TTC549 (cell line): ENCODE results near the gene PTPRN2.
"Not testable (repeated sequence)": the region's sequence is repeated elsewhere in the genome, so short reads cannot be mapped to it uniquely, and the experiment has no call there.

Experiments
- FAIRE-seq: peaks from 2 replicates; lab custom pipeline; 2012; peaks lifted over from hg19 to GRCh38; lab: Jason Lieb, UNC

PTPRN2 gene

DNA sequence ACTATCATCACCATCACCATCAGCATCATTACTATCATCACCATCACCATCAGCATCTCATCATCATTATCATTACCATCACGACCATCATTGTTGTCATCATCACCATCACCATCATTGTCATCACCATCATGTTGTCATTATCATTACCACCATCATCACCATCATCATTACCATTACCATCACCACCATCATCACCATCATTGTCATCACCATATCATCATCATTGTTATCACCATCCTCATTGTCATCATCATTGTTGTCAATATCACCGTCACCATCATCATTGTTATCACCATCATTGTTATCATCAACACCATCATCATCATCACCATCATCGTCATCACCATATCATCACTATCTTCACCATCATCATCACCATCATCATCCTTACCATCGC is 124.3 kb downstream of the PTPRN2 start:
- FAIRE-seq, result no peak

DNA sequence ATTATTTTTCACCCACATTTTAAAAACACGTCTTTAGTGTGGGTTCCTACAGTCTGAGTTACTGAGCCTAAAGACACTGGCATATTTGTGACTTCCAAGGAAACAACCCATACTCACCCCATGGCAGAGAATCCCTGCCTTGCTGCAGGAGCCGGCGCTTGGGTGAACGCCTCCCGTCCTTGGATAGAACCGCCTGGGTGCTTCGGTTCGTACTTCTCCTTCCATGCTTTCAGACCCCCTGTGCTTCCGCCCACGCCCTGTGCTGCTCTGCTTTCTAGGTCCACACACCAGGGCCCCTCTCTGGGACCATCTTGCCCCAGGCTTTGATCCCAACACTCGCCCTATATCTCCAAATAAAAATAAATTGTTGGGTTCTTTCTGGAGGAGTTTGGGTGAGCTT is 125.8 kb downstream of the PTPRN2 start:
- no peak for FAIRE-seq

DNA sequence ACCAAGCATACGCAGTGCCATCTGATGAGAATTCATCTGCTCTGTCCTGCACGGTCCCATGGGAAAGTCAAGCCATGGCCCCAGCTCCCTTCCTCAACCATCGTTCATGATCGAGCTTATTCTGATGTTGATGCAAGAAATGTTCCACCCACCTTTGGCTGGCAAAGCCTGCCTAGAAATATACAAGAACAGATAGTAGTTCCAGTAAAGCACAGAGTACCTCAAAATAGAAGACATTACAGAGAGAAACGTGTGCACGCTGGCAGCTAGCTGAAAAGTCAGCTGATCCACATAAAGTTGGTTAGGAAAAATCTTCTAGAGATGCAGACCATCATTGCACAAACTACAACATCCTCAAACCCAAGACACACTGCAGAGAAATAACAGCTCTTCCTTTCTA is 127.0 kb downstream of the PTPRN2 start:
- no peak for FAIRE-seq

DNA sequence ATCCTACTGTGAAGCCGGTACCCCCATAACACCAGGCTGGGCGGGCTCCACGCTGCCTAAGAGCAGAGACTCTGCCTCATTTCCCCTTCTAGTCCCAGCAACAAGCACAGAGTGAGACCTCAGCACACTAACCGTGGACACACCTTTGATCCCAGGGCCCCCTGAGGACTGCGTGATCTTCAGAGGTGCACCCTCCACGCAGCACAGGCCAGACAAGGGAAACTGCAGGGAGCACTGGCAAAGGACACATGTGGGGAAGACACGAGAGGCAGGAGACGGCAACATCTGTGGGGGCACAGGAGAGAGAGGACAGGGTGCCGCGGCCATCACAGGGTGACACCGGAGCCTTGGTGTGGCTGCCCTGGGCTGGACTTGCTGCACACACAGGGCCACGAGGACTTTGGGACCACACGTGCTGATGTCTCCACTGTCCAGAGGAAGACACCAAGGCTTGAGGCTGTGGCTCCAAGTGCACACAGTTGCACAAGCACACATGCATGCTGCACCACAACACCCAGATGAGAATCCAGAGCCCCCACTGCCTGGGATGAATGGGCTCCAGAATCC is 128.8 kb downstream of the PTPRN2 start:
- FAIRE-seq, result no peak

DNA sequence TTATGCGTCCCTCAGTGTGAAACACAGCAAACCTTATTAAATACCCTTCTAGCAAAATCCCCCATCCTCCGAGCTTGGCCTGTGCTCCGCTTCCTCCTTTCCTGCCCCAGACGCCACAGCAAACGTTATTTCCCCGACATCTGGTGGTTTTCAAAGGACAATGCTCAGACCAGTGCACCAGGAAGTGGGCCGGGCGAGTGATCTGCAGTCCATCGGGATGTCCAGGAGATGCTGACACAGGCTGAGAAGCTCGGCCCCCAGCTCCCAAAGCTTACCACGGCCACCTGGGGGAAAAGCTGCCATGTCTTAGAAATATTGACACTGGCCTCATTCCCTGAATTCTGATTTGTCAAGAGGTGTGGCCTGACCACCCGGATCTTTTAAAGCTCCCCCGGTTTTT is 129.5 kb downstream of the PTPRN2 start:
- no peak for FAIRE-seq

DNA sequence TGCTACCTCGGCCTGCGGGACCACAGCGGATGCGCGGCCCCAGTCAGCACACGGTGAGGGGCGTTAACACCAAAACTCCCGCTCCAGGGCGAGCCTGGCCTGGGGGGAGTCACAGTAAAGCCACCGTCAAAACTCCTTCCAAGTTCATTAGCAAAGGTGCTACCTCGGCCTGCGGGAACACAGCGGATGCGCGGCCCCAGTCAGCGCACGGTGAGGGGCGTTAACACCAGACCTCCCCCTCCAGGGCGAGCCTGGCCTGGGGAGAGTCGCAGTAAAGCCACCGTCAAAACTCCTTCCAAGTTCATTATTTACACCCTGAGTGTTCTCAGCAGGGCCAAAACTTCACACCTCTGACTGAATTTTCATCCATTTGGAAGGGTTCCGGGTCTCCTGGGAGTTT is 130.0 kb downstream of the PTPRN2 start:
- FAIRE-seq, result not testable (repeated sequence)

DNA sequence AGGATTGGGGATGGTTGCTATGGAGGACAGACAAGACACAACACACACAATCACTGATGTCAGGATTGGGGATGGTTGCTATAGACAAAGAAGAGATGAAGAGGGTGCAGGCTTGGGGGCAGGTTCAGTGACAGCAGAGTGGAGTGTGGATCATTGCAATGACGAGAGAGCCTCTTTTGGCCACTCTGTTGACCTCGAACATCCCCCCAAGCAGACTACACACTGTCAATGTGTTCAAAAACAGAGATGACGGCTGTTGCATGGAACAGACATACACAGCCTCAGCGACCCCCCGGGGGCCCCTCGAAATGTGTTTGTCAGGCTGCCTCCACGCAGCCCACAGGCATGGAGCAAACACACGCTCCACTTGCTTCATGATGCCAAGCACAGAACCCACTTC is 133.0 kb downstream of the PTPRN2 start:
- FAIRE-seq, result no peak

DNA sequence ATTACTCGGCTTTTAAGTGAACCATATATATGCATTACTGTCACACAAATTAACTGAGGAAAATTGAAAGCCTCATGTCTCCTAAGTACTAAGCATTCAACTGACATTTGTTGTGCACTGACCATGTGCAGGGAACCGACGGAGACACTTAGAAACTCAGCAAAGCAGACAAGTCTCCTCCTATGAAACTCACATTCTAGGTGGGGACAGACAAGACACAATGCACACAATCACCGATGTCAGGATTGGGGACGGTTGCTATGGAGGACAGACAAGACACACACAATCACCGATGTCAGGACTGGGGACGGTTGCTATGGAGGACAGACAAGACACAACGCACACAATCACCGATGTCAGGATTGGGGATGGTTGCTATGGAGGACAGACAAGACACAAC is 134.0 kb downstream of the PTPRN2 start:
- no peak for FAIRE-seq

DNA sequence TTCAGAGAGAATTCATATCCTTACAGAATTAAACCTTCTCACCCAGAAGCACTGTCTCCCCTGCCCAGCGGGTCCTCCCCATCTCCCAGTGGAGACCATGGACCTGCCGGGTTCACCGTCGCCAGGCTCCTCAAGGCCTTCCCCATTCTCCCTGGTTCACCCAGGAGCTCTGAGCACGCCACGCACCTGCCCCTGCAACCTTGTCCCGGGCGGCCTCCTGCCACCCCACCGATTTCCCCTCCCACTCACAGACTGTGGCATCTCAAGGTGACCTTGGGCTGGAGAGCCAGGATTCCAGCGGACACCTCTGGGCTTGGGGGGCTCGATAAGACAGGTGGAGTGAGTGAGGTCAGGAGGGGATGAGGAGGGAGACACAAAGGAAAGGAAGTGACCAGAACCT is 135.3 kb downstream of the PTPRN2 start:
- FAIRE-seq, result no peak

DNA sequence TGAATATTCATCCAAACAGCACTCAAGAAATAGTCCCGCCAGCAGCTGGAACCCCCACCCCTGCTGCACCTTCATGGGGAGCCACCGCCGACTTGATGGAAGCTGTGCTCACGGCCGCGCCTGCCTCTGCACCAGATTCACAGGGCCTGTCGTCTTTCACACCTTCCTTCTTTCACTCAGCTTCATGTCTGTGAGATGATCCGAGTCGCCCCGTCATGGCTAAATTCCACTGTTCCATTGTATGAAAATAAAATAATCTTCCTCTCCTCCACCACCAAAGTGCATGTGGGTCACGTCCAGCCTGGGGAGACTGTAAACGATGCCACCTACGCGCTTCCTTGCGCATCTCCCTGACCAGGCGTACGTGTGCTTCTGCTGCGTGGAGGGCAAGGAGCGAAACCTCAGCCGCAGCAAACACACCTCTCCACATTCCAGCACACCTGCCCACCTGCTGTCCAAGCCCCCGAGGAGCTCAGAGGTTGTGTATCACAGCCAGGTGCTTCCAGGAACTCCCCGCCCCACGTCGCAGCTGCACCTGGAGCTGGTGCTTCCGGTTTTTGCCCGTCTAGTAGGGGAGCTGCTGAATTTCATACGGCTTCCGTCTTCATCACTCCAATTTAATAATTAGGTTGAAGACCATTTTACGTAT is 137.0 kb downstream of the PTPRN2 start:
- FAIRE-seq, result no peak

DNA sequence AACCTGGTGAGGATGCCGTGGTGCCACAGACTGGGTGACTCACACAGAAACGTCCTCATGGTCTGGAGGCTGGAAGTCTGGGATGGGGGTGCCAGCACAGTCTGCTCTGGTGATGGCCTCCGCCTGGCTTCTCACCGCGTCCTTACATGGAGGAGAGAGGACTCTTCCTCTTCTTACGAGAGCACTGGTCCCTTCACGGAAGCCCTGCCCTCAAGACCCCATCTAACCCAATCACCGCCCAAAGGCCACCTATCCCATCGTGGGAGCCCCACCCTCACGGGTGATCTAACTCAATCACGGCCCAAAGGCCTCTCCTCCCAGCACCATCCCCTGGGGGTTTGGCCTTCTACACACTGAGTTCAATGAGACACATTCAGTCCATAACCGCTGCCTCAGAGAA is 137.7 kb downstream of the PTPRN2 start:
- FAIRE-seq, result no peak

DNA sequence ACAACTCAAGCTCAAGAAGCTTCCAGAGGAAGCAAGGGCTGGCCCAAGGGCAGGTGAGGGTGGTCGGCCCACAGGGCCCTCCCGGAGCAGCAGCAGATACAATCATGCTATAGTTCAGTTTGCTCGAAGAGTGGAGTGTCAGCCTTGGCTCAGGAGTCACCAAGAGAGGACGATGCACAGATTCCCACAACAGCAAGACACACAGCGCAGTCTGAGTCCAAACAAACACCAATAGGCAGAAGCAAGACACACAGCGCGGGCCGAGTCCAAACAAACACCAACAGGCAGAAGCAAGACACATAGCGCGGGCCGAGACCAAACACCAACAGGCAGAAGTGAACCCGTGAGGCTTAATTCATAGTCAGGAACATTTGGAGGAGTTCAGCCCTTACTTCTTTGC is 138.4 kb downstream of the PTPRN2 start:
- FAIRE-seq, result no peak

DNA sequence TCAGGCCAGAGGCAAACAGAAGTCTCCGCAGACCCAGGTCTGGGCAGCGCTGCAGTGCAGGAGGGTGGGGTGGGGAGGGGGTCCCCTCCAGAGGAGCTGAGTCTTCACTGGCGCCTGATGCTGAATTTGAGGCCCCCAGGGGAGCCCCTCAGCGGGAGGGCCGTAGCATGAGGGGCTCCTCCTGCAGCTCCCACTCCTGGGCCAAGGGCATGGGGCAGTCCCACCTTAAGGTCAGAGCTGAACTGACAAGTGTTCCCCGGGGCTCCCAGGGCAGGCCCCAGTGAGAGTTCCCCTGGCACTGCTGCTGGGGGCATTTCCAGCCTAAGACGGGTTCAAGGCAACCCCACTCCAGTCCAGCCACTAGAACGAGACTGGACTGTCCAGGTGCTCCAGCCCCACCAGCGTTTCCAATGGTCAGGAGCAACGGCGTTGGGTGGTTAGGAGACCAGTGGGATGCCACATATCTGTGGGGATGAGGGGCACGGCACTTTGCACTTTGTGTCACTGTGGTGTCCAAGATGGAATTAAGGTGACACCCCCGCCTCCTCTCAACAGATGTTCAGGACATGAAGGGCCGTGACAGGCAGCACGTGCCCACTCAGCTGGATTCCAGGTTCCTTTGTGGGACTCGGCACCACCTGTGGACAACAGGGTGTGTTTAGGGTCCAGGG is 139.1 kb downstream of the PTPRN2 start:
- FAIRE-seq, result no peak

DNA sequence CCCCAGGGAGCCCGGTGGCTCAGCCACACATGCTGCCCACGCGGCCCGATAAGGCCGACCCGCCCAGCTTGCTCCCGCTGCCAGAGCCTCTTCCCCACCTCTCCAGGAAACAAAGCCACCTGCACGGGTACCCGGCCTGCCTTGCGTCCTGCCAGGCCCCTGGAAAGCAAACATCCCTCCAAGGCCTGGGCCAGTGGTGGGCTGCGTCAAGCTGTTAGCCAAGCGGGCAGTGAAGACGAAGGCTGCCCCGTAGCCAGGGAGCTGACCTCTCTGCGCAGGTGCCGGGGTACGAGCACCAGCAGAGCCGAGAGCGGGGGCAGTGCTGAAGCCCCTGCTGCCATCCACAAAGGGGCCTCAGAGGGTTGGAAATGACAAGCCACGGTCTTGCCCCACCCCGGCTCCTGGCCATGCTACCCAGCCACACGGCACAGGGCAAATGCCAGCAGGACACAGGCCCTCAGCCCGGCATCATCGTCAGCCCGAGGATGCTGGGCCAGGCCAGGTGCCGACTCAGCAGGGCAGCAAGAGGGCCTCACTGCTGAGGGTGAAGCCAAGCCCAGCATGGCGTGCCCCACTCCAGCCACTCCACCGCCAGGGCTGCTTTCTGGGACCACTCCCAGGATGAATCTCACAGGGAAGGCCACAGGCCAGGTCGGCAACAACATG is 140.0 kb downstream of the PTPRN2 start:
- FAIRE-seq, result no peak

DNA sequence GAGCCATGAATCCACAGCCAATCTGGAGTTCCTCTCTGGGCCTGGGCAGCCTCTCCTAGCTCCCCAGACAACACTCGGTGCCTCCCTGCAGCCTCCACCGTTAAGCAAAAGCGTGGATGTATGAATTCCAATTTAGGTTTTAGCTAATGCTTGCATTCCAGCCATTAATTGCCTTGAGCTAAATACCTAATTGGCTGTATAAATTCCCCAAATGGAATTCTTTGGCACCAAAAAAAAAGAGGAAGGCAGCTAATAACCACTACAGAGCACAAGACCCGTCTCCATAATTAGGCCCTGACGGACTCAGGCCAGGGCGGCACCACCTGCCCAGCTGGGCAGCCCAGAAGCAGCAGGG is 140.5 kb downstream of the PTPRN2 start:
- FAIRE-seq, result no peak

DNA sequence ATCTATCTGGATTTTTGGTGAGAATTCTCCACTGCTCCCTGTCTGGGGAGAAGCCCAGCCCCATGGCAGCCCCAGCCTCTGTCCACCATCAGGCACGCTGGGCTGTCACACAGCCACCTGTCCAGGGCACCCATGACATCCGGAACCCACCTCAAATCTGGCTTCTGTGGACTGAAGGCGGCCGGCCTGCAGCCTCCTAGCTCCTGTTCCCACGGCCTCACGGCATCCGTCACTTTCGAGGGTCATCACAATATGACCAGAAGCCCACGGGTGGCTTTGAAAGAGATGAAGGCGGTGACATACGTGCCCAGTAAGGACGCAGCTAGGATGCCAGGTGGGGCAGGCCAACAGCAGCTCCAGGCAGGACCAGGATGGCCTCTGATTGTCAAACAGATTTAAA is 140.9 kb downstream of the PTPRN2 start:
- FAIRE-seq, result no peak

DNA sequence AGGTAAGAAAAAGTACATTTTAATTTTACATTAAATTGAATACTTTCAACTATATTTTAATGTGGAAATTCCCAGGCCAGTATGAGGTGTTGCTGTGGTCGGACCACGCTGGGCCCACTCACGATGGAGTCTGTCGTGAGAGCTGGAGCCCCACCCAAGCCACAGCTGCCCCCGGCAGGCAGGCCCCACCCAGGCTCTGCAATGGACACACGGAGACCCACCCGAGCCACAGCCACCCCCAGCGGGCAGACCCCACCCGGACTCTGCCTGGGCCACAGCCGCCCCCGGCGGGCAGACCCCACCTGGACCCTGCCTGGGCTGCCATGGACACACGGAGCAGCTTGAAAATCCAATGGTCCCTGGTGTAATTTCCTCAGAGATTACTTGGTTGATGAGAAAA is 141.3 kb downstream of the PTPRN2 start:
- no peak for FAIRE-seq

DNA sequence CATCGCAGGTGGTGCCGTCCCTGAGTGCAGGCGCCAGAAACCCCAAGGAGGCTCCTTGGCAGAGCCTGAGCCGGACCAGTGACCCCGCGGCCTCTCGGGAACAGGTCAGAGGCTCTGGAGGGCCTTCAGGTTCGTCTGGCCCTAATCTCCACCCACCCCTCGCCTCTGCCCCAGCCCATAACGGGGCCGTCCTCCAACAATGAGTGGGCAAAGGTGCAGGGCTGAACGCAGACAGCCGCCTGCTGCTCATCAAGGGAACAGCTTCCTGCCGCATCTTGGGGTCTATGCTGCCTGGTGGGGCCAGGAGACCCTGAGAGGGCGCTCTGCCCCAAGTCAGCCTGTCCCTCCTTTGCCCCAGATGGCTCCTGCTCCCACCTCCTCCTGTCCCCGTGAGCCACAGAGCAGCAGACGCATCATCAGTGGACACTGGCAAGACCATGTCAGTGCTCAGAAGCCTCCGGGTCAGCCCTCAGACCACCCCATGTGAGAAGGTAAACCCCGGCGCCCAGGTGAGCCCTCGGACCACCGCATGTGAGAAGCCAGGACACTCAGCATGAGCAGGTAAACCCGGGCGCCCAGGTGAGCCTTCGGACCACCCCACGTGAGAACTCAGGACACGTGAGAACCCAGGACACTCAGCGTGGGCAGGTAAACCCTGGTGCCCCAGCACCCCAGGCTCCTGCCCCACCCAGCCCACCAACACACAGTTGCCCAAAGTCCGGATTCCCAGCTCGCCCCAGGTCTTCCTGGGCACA is 142.0 kb downstream of the PTPRN2 start:
- no peak for FAIRE-seq

DNA sequence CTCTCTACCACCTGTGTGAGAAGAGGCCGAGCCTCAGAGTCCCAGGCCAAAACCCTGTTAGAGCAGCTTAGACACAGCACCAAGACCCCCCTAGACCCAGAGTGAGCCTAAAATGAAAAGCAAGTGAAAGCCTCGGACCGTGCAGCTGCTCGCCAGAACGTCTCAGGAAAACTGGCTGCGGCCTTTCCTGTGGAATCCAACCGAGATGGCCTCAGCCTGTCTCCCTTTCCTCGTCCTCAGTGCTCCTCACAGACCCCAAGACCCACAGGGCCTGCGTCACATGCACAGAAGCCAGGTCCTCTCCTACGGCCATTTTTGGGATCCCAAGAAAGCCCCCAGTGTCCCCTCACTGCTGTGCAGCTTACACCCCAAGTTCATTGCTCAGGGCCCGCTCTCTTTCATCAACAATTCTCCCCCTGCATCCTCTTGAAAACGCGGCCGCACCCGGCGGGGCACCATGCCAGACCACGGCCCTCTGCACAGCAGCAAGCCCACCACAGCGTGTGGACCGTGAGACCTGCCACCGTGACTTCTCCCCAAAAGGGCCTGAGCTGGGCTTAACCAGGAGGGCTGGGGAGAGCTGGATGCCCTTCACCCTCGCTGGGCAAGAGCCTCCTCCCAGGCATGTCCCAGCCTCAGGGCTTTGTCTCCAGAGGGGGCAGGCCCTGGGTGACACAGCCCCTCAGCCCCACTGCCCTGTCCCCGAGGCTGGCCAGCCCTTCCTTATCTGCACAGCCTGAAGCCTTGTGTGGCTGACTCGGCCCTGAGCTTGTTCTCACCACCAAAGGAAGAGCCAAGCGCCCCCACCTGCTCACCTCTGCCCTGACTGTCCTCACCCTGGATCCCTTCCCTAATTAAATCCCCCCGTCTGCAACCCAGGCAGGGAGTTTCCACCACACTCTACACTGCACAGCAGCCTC is 142.9 kb downstream of the PTPRN2 start:
- FAIRE-seq, result no peak

DNA sequence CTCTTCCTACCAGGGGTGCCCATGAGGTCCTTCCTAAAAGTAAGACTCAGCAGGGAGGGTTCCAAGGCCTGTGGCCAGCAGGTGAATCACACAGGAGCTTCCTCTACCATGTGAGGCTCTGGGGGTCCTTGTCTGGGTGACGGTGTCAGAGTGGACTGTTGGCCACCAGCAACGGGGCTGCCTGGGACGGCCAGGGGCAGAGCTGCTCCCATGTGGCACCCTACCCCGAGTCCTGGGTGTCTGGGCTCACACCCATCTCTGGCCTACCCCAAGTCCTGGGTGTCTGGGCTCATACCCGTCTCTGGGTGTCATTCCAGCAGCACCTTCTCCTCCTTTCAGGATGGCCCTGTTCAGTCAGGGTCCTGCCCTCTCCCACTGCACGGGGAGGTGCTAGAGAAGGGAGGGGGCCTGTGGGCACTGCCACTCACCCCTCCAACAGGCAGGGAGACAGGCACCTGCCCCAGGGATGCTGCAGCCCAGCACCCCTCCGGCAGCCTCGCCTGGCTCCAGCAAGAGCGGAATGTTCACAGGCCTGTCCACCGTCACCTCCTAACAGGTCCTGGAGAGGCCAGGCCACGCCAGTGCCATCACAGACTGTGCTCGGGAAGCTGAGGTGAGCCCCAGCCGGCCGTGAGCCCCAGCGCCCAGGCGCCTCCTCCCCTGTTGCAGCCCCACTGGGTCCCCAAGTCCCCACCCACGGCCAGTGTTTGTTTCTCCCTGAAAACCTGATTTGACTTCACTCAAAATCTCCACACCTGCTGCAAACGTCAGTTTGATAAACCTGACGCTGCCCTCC is 143.7 kb downstream of the PTPRN2 start:
- no peak for FAIRE-seq
